Endometrial microvascular endothelial cells (primary cell): Measurements from ENCODE around the gene RPUSD2. TPM values are rescaled to one million over a fixed set of nuclear protein-coding genes. Genes with fewer than 3 reads are reported as not detected.

ENCODE experiments used
- in situ Hi-C: cut with HindIII; loops from 2 replicates; pipeline ENCODE4 v1.10.0; 2017; ENCODE audit warnings: low sequenced_read_pairs, low pct_unique_long_range_greater_than_20kb; ENCODE audit errors: inconsistent ontology term
- total RNA-seq: library from RNA; depleted of rRNA; stranded (reverse); fragments of >200 nt; gene quantifications from one replicate; pipeline ENCODE4 v1.2.3, GENCODE V29; 2015; ENCODE audit errors: inconsistent ontology term

The RPUSD2 gene, protein sequence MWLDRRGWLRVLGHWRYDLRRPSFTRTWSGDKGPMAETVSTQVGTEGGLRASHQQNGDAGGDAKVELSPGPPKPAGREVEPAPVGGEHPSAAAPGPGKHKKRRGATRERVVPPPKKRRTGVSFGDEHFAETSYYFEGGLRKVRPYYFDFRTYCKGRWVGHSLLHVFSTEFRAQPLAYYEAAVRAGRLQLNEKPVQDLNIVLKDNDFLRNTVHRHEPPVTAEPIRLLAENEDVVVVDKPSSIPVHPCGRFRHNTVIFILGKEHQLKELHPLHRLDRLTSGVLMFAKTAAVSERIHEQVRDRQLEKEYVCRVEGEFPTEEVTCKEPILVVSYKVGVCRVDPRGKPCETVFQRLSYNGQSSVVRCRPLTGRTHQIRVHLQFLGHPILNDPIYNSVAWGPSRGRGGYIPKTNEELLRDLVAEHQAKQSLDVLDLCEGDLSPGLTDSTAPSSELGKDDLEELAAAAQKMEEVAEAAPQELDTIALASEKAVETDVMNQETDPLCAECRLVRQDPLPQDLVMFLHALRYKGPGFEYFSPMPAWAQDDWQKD
- 8.9 TPM for total RNA-seq

DNA sequence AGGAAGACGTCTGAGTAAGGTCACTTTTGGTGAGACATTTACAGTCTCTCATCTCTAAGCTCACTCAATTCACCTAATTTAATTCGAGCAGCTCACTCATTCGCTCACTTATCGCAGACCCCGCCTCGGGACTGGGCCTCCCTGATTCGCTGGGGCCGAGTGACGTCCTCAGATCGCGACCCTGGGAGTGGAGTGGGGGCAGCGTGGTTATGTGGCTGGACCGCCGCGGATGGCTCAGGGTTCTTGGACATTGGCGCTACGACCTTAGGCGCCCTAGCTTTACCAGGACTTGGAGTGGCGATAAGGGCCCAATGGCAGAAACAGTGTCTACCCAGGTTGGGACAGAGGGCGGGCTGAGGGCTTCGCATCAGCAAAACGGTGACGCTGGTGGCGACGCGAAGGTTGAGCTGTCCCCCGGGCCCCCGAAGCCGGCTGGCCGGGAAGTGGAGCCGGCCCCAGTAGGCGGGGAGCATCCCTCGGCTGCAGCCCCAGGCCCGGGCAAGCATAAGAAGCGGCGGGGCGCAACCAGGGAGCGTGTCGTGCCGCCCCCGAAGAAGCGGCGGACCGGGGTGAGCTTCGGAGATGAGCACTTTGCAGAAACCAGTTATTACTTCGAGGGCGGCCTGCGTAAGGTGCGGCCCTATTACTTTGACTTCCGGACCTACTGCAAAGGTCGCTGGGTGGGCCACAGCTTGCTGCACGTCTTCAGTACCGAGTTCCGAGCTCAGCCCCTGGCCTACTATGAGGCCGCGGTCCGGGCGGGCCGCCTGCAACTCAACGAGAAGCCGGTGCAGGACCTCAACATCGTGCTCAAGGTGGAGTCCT, at the start of gene RPUSD2:
Gene RPUSD2, plus strand, starts transcription at position 171 of the 825 bp plus-strand sequence. Its CDS starts 39 bp downstream, at position 210.
- in situ Hi-C loops = no loop called here

DNA sequence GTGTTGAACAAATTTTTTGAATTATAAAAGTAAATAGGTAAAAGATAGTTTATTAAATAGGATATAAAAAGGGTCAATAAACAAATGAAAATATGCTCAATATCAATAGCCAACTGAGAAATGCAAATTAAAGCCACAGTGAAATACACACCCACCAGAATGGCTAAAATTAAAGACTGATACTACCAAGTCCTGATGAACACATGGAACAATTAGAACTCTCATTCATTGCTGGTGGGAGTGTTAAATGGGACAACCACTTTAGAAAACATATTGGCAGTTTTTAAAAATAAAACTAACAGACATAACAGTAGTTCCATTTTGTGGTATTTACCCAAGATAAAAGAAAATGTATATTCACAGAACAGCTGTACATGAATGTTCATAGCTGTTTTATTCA, 45.5 kb upstream of the RPUSD2 start:
- in situ Hi-C loops = no loop called here

GRCh38 chr15:40525855-40526254, 43.2 kb upstream of the RPUSD2 start:
- in situ Hi-C loops = no loop called here

GRCh38 chr15:40528801-40529200, 40.3 kb upstream of the RPUSD2 start:
- in situ Hi-C loops = no loop called here

GRCh38 chr15:40533763-40534364, 35.2 kb upstream of the RPUSD2 start:
- in situ Hi-C loops = no loop called here

DNA sequence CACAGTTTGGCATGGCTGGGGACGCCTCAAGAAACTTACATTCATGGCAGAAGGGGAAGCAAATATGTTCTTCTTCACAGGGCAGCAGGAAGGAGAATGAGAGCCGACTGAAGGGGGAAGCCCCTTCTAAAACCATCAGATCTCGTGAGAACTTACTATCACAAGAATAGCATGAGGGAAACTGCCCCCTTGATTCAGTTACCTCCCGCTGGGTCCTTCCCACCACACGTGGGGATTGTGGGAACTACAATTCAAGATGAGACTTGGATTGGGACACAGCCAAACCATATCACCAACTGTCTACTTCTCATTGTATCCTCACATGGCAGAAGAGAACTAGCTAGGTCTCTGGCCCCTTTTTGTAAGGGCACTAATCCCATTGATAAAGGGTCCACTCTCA, 34.7 kb upstream of the RPUSD2 start:
- in situ Hi-C loops = no loop called here

- in situ Hi-C loops = no loop called here
These were observed 32.6 kb upstream of the RPUSD2 start for GRCh38 chr15:40536501-40536900.

DNA sequence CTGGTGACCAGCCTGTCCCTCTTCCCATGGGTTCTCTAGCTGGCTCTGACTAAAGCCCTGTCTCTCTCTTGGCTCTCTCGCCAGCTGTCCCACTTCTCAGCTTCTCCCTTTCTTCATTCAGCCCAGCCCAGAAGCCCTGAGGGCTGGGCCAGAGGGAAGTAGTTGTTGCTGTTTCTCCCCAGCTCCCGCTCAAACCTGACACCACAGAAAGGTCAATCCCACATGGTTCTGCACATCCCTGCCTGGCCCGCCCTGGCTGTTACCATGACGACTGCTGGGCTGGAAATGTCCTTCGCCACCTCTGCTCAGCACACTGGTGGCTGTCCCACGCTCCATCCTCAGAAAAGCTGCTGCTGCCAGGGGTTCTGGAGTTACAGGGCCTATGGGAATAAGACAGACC, 30.1 kb upstream of the RPUSD2 start:
- in situ Hi-C loops = no loop called here

- in situ Hi-C loops = no loop called here
These were observed 26.0 kb upstream of the RPUSD2 start for GRCh38 chr15:40543082-40543481.

- in situ Hi-C loops = no loop called here
These were observed 25.3 kb upstream of the RPUSD2 start for GRCh38 chr15:40543631-40544294.

- in situ Hi-C loops = no loop called here
These were observed 23.6 kb upstream of the RPUSD2 start for GRCh38 chr15:40545457-40545856.

DNA sequence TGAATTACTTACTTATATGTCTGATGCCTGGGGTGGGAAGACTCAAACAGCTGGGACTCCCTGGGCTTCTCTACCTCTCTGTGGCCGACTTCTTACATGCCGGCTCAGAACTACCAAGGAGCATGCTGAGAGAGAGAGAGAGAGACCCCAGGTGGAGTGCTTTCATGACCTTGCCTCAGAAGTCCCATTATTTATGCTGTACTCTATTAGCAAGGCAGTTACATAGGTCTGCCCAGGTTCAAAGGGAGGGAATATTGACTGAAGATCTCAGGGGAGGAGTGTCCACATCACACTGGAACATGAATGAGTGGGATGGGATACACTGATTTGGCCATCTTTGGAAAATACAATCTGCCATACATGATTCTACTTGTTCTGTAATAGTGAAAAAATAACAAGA, 20.5 kb upstream of the RPUSD2 start:
- in situ Hi-C loops = no loop called here

- in situ Hi-C loops = no loop called here
These were observed 19.2 kb upstream of the RPUSD2 start for GRCh38 chr15:40549894-40550293.

GRCh38 chr15:40550341-40551037, 18.6 kb upstream of the RPUSD2 start:
- in situ Hi-C loops = no loop called here

DNA sequence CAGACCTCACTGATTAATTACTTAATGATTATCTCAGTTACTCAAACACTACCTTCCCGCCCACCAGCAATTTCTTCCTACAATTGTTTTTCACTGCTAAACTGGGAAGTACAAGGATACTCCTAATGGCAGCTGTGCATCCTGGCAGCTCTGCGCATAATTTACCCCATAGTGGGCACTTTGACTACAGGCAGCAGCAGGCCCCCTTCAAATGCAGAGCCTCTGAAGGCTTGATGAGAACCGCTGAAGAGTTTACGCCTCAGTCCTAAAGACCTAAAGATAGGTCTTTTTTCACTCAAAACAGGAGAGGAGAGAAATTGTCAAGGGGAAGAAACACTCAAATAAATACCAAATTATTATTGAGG, 15.0 kb upstream of the RPUSD2 start:
- in situ Hi-C loops = no loop called here

DNA sequence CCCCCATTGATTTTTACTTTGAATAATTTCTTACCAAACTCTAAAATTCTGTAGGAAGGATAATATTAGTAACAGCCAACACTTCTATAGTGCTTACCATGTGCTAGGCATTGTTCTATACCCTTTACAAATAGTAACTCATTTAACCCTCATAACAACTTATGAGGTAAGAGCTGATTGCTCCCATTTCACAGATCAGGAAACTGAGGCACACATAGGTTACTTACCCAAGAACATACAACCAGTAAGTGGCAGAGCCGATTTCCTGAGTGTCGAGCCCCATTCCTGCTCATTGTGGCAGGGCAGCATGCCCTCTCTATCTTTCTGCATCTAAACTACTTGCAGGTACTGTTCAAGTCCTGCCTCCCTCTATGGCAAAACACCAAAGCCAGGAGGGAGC, 13.2 kb upstream of the RPUSD2 start:
- in situ Hi-C loops = no loop called here

GRCh38 chr15:40558952-40559742, 10.0 kb upstream of the RPUSD2 start:
- in situ Hi-C loops = no loop called here

- in situ Hi-C loops = no loop called here
These were observed 6.4 kb upstream of the RPUSD2 start for GRCh38 chr15:40562691-40563090.
